22Rv1 (cell line): ENCODE results near the gene CACNA1A.
"Not testable (repeated sequence)": the region's sequence is repeated elsewhere in the genome, so short reads cannot be mapped to it uniquely, and the experiment has no call there.

Experiments used
- H3K27ac ChIP-seq: fragments of 450-650 bp; 2 replicates; pipeline ENCODE4 v1.5.1; 2017
- CTCF ChIP-seq: fragments of 450-650 bp; IDR thresholded peaks from 2 replicates; pipeline ENCODE4 v1.5.1; 2017; ENCODE audit warnings: mild to moderate bottlenecking
- ZFX ChIP-seq: fragments of 450-650 bp; IDR thresholded peaks from 2 replicates; pipeline ENCODE4 v1.6.1; 2017; ENCODE audit warnings: antibody characterized with exemption, borderline replicate concordance

The CACNA1A gene

GRCh38 chr19:13363954-13364353 lies 142.3 kb downstream of the CACNA1A start:
- TF ChIP-seq ZFX (no peak), CTCF (no peak)

GRCh38 chr19:13363245-13363644 lies 143.0 kb downstream of the CACNA1A start:
- no peak overlapping the region for H3K27ac ChIP-seq
- TF ChIP-seq CTCF (no peak), ZFX (no peak)

More at GRCh38 chr19:13363954-13364353, 142.3 kb downstream of the CACNA1A start:
- H3K27ac ChIP-seq: no peak overlapping the region

GRCh38 chr19:13362668-13363067 lies 143.6 kb downstream of the CACNA1A start:
- H3K27ac ChIP-seq: no peak overlapping the region

GRCh38 chr19:13361726-13362125 lies 144.6 kb downstream of the CACNA1A start:
- H3K27ac ChIP-seq: not testable (repeated sequence)

More at GRCh38 chr19:13362668-13363067, 143.6 kb downstream of the CACNA1A start:
- TF ChIP-seq ZFX: no peak
- TF ChIP-seq CTCF: no peak

DNA sequence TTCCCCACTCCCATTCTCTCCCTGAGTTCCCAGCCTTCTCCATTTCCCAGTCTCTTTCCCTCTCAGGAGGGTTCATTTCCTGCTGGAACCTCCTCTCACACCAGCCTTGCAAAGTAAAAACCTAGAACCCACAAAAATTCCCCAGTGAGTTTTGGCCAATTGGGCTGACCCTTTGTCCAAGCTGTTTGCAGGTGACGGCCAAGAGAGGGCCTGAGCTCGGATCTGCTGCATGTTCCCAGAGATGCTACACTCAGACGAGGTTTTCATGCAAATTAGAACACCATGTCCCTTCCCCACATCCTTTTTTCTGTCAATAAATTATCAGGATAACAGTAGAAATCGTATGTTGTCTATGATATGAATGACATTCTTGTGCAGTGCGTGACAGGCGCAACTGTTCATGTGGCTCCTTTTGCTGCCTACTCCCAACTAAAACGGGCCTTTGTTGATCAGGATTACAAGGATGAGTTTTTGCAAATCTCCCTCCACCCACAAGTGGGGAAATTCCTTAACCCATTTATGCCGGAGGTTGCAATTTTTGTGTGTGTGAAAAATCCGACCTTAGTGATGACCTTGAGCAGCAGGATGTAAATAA lies 149.5 kb downstream of the CACNA1A start:
- TF ChIP-seq ZFX (no peak), CTCF (no peak)
- H3K27ac ChIP-seq: no peak overlapping the region

GRCh38 chr19:13356185-13356584 lies 150.1 kb downstream of the CACNA1A start:
- H3K27ac ChIP-seq: no peak overlapping the region
- TF ChIP-seq CTCF (no peak), ZFX (no peak)

GRCh38 chr19:13355356-13355755 lies 150.9 kb downstream of the CACNA1A start:
- TF ChIP-seq ZFX: no peak
- no peak for TF ChIP-seq CTCF
- H3K27ac ChIP-seq: no peak overlapping the region

DNA sequence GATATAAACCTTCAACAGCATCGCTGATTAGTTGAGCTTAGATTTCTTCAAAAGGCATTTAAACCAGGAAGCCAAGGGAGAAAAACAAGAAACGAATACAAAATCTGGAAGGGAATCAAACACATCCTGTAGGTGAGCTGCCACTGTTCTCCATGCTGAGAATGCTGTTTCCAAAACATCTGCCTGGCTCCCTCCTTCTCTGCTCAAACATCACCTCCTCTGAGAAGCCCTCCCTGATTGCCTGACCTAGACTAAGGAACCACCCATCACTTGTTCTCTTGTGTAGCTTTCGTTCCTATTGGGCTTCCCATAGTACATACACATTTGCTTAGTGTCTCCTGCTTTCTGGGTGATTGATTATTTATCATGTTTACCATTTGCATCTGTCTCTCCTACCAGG lies 152.7 kb downstream of the CACNA1A start:
- TF ChIP-seq CTCF (no peak), ZFX (no peak)
- H3K27ac ChIP-seq: no peak overlapping the region
